GM12878 (cell line): ENCODE measurements around the gene VANGL1. TPM values are rescaled to one million over a fixed set of nuclear protein-coding genes. Genes with fewer than 3 reads are reported as not detected.

Source experiments
- ATAC-seq: fragments of 200-7000 bp; cut with Tn5 transposase; 3 replicates; pipeline ENCODE4 v1.9.1; 2020; ENCODE audit warnings: mild to moderate bottlenecking, moderate library complexity
- BruUV-seq: library from RNA; stranded (reverse); fragments of 400-500 nt; replicated peaks from 2 replicates; lab custom pipeline; 2021; lab: Mats Ljungman, UMichigan
- CTCF ChIA-PET: fragments of 300-600 bp; sonication (Branson Sonifier 250); formaldehyde crosslinking; extraction: SDS; loops from one replicate; lab custom pipeline; 2021; ENCODE audit warnings: inconsistent platforms; lab: Yijun Ruan, JAX
- POLR2A ChIA-PET: fragments of 350-600 bp; formaldehyde crosslinking; extraction: SDS; loops from one replicate; lab custom pipeline; 2021; ENCODE audit warnings: inconsistent platforms; lab: Charles Lee
- RAD21 ChIA-PET: fragments of 300-600 bp; sonication (Branson Sonifier 250); formaldehyde crosslinking; loops from one replicate; lab custom pipeline; 2023; ENCODE audit warnings: antibody characterized with exemption; ENCODE audit not compliant: unreplicated experiment; lab: Charles Lee
- SMC1A ChIA-PET: fragments of 300-600 bp; sonication (Branson Sonifier 250); formaldehyde crosslinking; loops from one replicate; lab custom pipeline; 2023; ENCODE audit not compliant: unreplicated experiment, uncharacterized antibody; lab: Charles Lee
- DNase-seq: peaks from one replicate; pipeline ENCODE4 v3.0.0-alpha.2; 2011; ENCODE audit warnings: low read depth, low spot score
- FAIRE-seq: peaks from 3 replicates; lab custom pipeline; 2011; peaks lifted over from hg19 to GRCh38; lab: Jason Lieb, UNC
- H2AFZ ChIP-seq: 2 replicates; pipeline ENCODE4 v1.6.0; 2011; ENCODE audit warnings: low read depth, low read length, control low read depth; ENCODE audit not compliant: control insufficient read depth
- H3K27ac ChIP-seq: 2 replicates; pipeline ENCODE4 v1.5.1; 2011; ENCODE audit warnings: control low read depth; ENCODE audit not compliant: control insufficient read depth, insufficient read depth
- H3K27me3 ChIP-seq, 2 experiments: replicated peaks in 1 of 2; 2 replicates each; pipeline versions ENCODE4 v1.6.0 to v1.6.1; 2011; ENCODE audit warnings: low read length in 1 of 2; ENCODE audit not compliant: control insufficient read depth in 2 of 2, insufficient read depth in 2 of 2
- H3K36me3 ChIP-seq, 2 experiments: 2 replicates each; pipeline ENCODE4 v1.5.1; 2011; ENCODE audit warnings: low read length in 1 of 2; ENCODE audit not compliant: control insufficient read depth in 2 of 2, insufficient read depth in 2 of 2
- H3K4me1 ChIP-seq: 2 replicates; pipeline ENCODE4 v1.6.1; 2011; ENCODE audit warnings: mild to moderate bottlenecking, low read length, moderate library complexity, mixed read lengths; ENCODE audit not compliant: control insufficient read depth, insufficient read depth
- H3K4me2 ChIP-seq: 2 replicates; pipeline ENCODE4 v1.6.0; 2011; ENCODE audit warnings: control low read depth; ENCODE audit not compliant: control insufficient read depth, insufficient read depth
- H3K4me3 ChIP-seq: fragments of 200-600 bp; sonication (generic); 2 replicates; pipeline ENCODE4 v1.5.1; 2016
- H3K79me2 ChIP-seq: 2 replicates; pipeline ENCODE4 v1.6.0; 2011; ENCODE audit warnings: low read length; ENCODE audit not compliant: control insufficient read depth, insufficient read depth
- H3K9ac ChIP-seq: 2 replicates; pipeline ENCODE4 v1.8.0; 2011; ENCODE audit warnings: low read length, control low read depth, mixed read lengths; ENCODE audit not compliant: control insufficient read depth, insufficient read depth
- H3K9me3 ChIP-seq: replicated peaks from 3 replicates; pipeline ENCODE4 v1.5.1; 2011; ENCODE audit warnings: mild to moderate bottlenecking, low read length; ENCODE audit not compliant: control insufficient read depth, insufficient read depth
- H4K20me1 ChIP-seq: 2 replicates; pipeline ENCODE4 v1.6.0; 2011; ENCODE audit not compliant: control insufficient read depth, insufficient read depth
- BCL11A ChIP-seq: IDR thresholded peaks from 2 replicates; pipeline ENCODE4 v1.6.1; 2011; ENCODE audit warnings: low read depth, low read length
- BMI1 ChIP-seq: fragments of 450-650 bp; IDR thresholded peaks from 2 replicates; pipeline ENCODE4 v1.6.1; 2016; ENCODE audit warnings: mild to moderate bottlenecking, moderate library complexity, borderline replicate concordance
- CBX3 ChIP-seq: fragments of 200-600 bp; sonication (generic); IDR thresholded peaks from 2 replicates; pipeline ENCODE4 v1.6.1; 2016; ENCODE audit warnings: low read depth, borderline replicate concordance
- CHD1 ChIP-seq: IDR thresholded peaks from 2 replicates; pipeline ENCODE4 v1.6.1; 2012; ENCODE audit warnings: low read depth, low read length, improper control_type of control experiment
- FOXM1 ChIP-seq: IDR thresholded peaks from 2 replicates; pipeline ENCODE4 v1.6.1; 2012; ENCODE audit warnings: low read depth, mild to moderate bottlenecking, inconsistent platforms, low read length, moderate library complexity
- IKZF1 ChIP-seq: fragments of 450-650 bp; conservative IDR thresholded peaks from 2 replicates; pipeline ENCODE4 v1.6.1; 2017; ENCODE audit warnings: antibody characterized with exemption, mild to moderate bottlenecking
- IKZF2 ChIP-seq, 2 experiments: fragments of 450-650 bp; IDR thresholded peaks; 2 replicates each; pipeline ENCODE4 v1.6.1; 2017; ENCODE audit warnings: mild to moderate bottlenecking in 2 of 2, moderate library complexity in 2 of 2
- MTA2 ChIP-seq: fragments of 450-650 bp; IDR thresholded peaks from 2 replicates; pipeline ENCODE4 v1.6.1; 2016; ENCODE audit warnings: low read depth, mild to moderate bottlenecking, moderate library complexity
- MTA3 ChIP-seq: IDR thresholded peaks from 2 replicates; pipeline ENCODE4 v1.6.1; 2012; ENCODE audit warnings: low read length, inconsistent platforms, borderline replicate concordance
- MXI1 ChIP-seq: fragments of 150-350 bp; IDR thresholded peaks from 2 replicates; pipeline ENCODE4 v1.6.1; 2011; ENCODE audit warnings: low read depth, mild to moderate bottlenecking, inconsistent platforms, low read length, improper control_type of control experiment
- PAX5 ChIP-seq: IDR thresholded peaks from 2 replicates; pipeline ENCODE4 v1.6.1; 2011; ENCODE audit warnings: low read depth, low read length, borderline replicate concordance
- RB1 ChIP-seq: fragments of 450-650 bp; formaldehyde crosslinking; IDR thresholded peaks from 2 replicates; pipeline ENCODE4 v1.6.1; 2017; ENCODE audit warnings: mild to moderate bottlenecking, borderline replicate concordance
- YBX1 ChIP-seq: fragments of 450-650 bp; IDR thresholded peaks from 2 replicates; pipeline ENCODE4 v1.6.1; 2016; ENCODE audit warnings: antibody characterized with exemption
- ZNF274 ChIP-seq: IDR thresholded peaks from one replicate; pipeline ENCODE4 v1.8.0; 2011; ENCODE audit not compliant: insufficient read length, insufficient read depth
- WGBS: methylation state at CpG from one replicate; pipeline ENCODE4 v1.1.6; 2016; ENCODE audit warnings: low lambda C conversion rate; ENCODE audit not compliant: insufficient replicate concordance, insufficient coverage; ENCODE audit errors: missing lambda C conversion rate; 5-methylcytosine and 5-hydroxymethylcytosine counted together
- in situ Hi-C: fragments of 300-500 bp; cut with MboI; formaldehyde crosslinking; loops from 9 replicates; pipeline ENCODE4 v1.14.3; 2018; ENCODE audit warnings: mixed read lengths
- intact Hi-C: fragments of 100-400 bp; cut with micrococcal nuclease; formaldehyde crosslinking; loops from one replicate; pipeline ENCODE4 v1.14.2; 2022; ENCODE audit not compliant: unreplicated experiment
- polyA plus RNA-seq, 11 experiments: library from polyadenylated mRNA; depleted of rRNA in 4 of 11; unstranded in 6 of 11; stranded (reverse) in 5 of 11; fragments of >200 nt; fragmentation: Nextera tagmentation in 4 of 11; fragmentation: Illumina TruSeq in 1 of 11; extraction: Ambion mirVana in 4 of 11; extraction: Trizol in 1 of 11; gene quantifications; 1 replicate in 1 of 11; 2 replicates in 10 of 11; pipeline versions ENCODE4 v1.2.1 to v1.2.3, GENCODE V29; 2011 to 2016; ENCODE audit warnings: inconsistent platforms in 2 of 11, missing spikeins in 2 of 11, low read depth in 1 of 11
- total RNA-seq, 4 experiments: library from RNA; depleted of rRNA in 3 of 4; stranded (reverse); fragments of >200 nt in 3 of 4; fragmentation: Illumina TruSeq in 1 of 4; extraction: Trizol in 1 of 4; gene quantifications; 2 replicates each; pipeline versions ENCODE4 v1.2.1 to v1.2.3, GENCODE V29; 2013 to 2021
- TF ChIP-seq, protein P1 (sequence below): IDR thresholded peaks from 2 replicates; pipeline ENCODE4 v1.6.1; 2011; ENCODE audit warnings: mild to moderate bottlenecking, low read depth, low read length, moderate library complexity; ENCODE audit not compliant: insufficient replicate concordance
- TF ChIP-seq, protein P2 (sequence below): fragments of 450-650 bp; IDR thresholded peaks from 2 replicates; pipeline ENCODE4 v1.6.1; 2016; ENCODE audit warnings: mild to moderate bottlenecking
- TF ChIP-seq, protein P3 (sequence below): IDR thresholded peaks from 2 replicates; pipeline ENCODE4 v1.6.1; 2011; ENCODE audit warnings: borderline replicate concordance, low read depth, mild to moderate bottlenecking, moderate library complexity, low read length; ENCODE audit not compliant: insufficient read depth, poor library complexity, severe bottlenecking
- TF ChIP-seq, protein P4 (sequence below): fragments of 450-650 bp; IDR thresholded peaks from 2 replicates; pipeline ENCODE4 v1.6.1; 2017; ENCODE audit warnings: mild to moderate bottlenecking, low read depth, inconsistent platforms; ENCODE audit not compliant: poor library complexity, severe bottlenecking

The VANGL1 gene
- total and polyA plus RNA-seq, 10 of the 15 experiments (the other 5 are each of a cell fraction or from before 2014, with no cell fraction given) = 0.71 to 12.9 (median 6.3) TPM

DNA sequence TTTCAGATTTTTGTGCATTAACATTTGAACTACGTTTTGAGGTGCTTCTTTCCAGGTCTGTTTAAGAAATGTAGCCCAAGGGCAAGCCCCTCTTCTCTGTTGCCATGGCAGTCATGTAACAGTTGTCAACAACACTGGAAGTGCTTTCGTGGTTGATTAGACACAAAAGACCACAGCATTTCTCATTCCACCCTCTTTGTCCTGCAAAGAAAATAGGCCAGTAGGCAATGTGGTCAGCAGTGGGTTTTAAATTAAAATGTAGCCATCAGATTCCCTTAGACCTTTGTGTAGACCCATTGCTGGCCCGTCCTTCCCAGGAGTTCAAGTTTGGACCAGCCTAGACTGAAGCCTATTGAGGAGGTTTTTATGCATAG is 35.4 kb downstream of the VANGL1 start:
- in situ Hi-C loops = no loop called here
- Histone ChIP-seq H3K9ac (no peak overlapping the region), H3K4me3 (no peak overlapping the region), H3K9me3 (no peaks in the 10 kb centered on the region), H4K20me1 (no peaks in the 10 kb centered on the region), H3K36me3 (no peaks in the 10 kb centered on the region), H3K27me3 (no peaks in the 10 kb centered on the region), H3K79me2 (no peaks in the 10 kb centered on the region), H3K27ac (no peak overlapping the region), H2AFZ (no peak overlapping the region), H3K4me2 (no peak overlapping the region), H3K4me1 (peaks cover 26% of the 10 kb centered on the region)
- SMC1A ChIA-PET = no interaction called here
- POLR2A ChIA-PET = no interaction called here
- RAD21 ChIA-PET = no interaction called here
- no TSS peak for BruUV-seq
- ATAC-seq = peak; percentile 83
- CTCF ChIA-PET = interaction anchor here (1.1 to 1.2 kb wide), 2 partner anchors 29 to 69 kb away, joined by 3 to 6 read pairs; no protein-coding TSS in a partner anchor
- no peak for FAIRE-seq
- WGBS = 23% methylated on average over 3 of the region's 3 CpGs
- intact Hi-C loops = loop anchor here (2.0 kb wide), 1 partner anchor 68 kb away; no protein-coding TSS in a partner anchor
- DNase-seq = peak; percentile 5
- TF ChIP-seq, protein P1, sequence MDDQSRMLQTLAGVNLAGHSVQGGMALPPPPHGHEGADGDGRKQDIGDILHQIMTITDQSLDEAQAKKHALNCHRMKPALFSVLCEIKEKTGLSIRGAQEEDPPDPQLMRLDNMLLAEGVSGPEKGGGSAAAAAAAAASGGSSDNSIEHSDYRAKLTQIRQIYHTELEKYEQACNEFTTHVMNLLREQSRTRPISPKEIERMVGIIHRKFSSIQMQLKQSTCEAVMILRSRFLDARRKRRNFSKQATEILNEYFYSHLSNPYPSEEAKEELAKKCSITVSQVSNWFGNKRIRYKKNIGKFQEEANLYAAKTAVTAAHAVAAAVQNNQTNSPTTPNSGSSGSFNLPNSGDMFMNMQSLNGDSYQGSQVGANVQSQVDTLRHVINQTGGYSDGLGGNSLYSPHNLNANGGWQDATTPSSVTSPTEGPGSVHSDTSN = peak; percentile 20
- TF ChIP-seq RB1 (no peak), IKZF2 (IDR thresholded peaks at IDR 0.05) (peak; percentile 53 to 64), CHD1 (no peak), MTA3 (no peak), YBX1 (no peak), MTA2 (peak; percentile 33; the same call in 1 of the 2 replicates), PAX5 (peak; percentile 57; the same call in 1 of the 2 replicates), MXI1 (peak; percentile 66), ZNF274 (no peak), BMI1 (peak; percentile 74; the same call in 1 of the 2 replicates), IKZF1 (no peak), FOXM1 (no peak), BCL11A (no peak), CBX3 (no peak)
- TF ChIP-seq, protein P2, sequence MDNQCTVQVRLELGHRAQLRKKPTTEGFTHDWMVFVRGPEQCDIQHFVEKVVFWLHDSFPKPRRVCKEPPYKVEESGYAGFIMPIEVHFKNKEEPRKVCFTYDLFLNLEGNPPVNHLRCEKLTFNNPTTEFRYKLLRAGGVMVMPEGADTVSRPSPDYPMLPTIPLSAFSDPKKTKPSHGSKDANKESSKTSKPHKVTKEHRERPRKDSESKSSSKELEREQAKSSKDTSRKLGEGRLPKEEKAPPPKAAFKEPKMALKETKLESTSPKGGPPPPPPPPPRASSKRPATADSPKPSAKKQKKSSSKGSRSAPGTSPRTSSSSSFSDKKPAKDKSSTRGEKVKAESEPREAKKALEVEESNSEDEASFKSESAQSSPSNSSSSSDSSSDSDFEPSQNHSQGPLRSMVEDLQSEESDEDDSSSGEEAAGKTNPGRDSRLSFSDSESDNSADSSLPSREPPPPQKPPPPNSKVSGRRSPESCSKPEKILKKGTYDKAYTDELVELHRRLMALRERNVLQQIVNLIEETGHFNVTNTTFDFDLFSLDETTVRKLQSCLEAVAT = no peak
- TF ChIP-seq, protein P3, sequence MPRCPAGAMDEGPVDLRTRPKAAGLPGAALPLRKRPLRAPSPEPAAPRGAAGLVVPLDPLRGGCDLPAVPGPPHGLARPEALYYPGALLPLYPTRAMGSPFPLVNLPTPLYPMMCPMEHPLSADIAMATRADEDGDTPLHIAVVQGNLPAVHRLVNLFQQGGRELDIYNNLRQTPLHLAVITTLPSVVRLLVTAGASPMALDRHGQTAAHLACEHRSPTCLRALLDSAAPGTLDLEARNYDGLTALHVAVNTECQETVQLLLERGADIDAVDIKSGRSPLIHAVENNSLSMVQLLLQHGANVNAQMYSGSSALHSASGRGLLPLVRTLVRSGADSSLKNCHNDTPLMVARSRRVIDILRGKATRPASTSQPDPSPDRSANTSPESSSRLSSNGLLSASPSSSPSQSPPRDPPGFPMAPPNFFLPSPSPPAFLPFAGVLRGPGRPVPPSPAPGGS = no peak
- TF ChIP-seq, protein P4, sequence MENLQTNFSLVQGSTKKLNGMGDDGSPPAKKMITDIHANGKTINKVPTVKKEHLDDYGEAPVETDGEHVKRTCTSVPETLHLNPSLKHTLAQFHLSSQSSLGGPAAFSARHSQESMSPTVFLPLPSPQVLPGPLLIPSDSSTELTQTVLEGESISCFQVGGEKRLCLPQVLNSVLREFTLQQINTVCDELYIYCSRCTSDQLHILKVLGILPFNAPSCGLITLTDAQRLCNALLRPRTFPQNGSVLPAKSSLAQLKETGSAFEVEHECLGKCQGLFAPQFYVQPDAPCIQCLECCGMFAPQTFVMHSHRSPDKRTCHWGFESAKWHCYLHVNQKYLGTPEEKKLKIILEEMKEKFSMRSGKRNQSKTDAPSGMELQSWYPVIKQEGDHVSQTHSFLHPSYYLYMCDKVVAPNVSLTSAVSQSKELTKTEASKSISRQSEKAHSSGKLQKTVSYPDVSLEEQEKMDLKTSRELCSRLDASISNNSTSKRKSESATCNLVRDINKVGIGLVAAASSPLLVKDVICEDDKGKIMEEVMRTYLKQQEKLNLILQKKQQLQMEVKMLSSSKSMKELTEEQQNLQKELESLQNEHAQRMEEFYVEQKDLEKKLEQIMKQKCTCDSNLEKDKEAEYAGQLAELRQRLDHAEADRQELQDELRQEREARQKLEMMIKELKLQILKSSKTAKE = no peak
